B cell (primary cell): ENCODE data around the gene SPATA20. TPM values are rescaled to one million over a fixed set of nuclear protein-coding genes. Genes with fewer than 3 reads are reported as not detected.

ENCODE experiments used
- ATAC-seq: fragments of 200-7000 bp; cut with Tn5 transposase; one replicate; pipeline ENCODE4 v1.10.0; 2021; ENCODE audit warnings: low read depth, mild to moderate bottlenecking, moderate number of reproducible peaks, moderate library complexity
- CTCF ChIA-PET: fragments of 350-600 bp; sonication (Branson Sonifier 250); formaldehyde crosslinking; loops from one replicate; lab custom pipeline; 2021; ENCODE audit warnings: antibody characterized with exemption, inconsistent platforms; lab: Charles Lee
- POLR2A ChIA-PET: fragments of 350-600 bp; sonication (Branson Sonifier 250); formaldehyde crosslinking; loops from one replicate; lab custom pipeline; 2021; ENCODE audit warnings: antibody characterized with exemption; lab: Charles Lee
- DNase-seq: peaks from one replicate; pipeline ENCODE4 v3.0.0; 2013
- H2AFZ ChIP-seq: 2 replicates; pipeline ENCODE4 v1.6.1; 2012; ENCODE audit warnings: mild to moderate bottlenecking, low read depth, low read length; ENCODE audit not compliant: insufficient read depth, poor library complexity, severe bottlenecking
- H3K27ac ChIP-seq, 2 donors: 1 replicate in 1 of 2; 2 replicates in 1 of 2; pipeline ENCODE4 v1.5.1; 2012 to 2013; ENCODE audit warnings: low read length in 2 of 2, mild to moderate bottlenecking in 2 of 2, moderate library complexity in 1 of 2
- H3K27me3 ChIP-seq, 4 experiments: fragments of 200-600 bp in 1 of 4; sonication (generic) in 1 of 4; replicated peaks in 1 of 4; 1 replicate in 2 of 4; 2 replicates in 2 of 4; pipeline versions ENCODE4 v1.6.1 to v1.7.0; 2013 to 2016; ENCODE audit warnings: low read length in 3 of 4, mild to moderate bottlenecking in 2 of 4, mixed read lengths in 1 of 4, moderate library complexity in 1 of 4; ENCODE audit not compliant: insufficient read depth in 4 of 4, control insufficient read depth in 3 of 4; ENCODE audit errors: control extremely low read depth in 1 of 4
- H3K36me3 ChIP-seq, 2 experiments: replicated peaks in 1 of 2; 1 replicate in 1 of 2; 2 replicates in 1 of 2; pipeline versions ENCODE4 v1.6.1 to v1.7.1; 2013; ENCODE audit warnings: low read length in 1 of 2; ENCODE audit not compliant: insufficient read depth in 2 of 2, control insufficient read depth in 1 of 2; ENCODE audit errors: control extremely low read depth in 1 of 2, extremely low read depth in 1 of 2
- H3K4me1 ChIP-seq, 2 donors: fragments of 200-600 bp in 1 of 2; sonication (generic) in 1 of 2; 1 replicate in 1 of 2; 2 replicates in 1 of 2; pipeline versions ENCODE4 v1.5.1 to v1.6.1; 2013 to 2017; ENCODE audit warnings: low read length in 2 of 2; ENCODE audit not compliant: control insufficient read depth in 2 of 2, insufficient read depth in 2 of 2
- H3K4me2 ChIP-seq: replicated peaks from 2 replicates; pipeline ENCODE3; 2012; ENCODE audit warnings: mild to moderate bottlenecking, low read depth, low read length; ENCODE audit not compliant: poor library complexity, severe bottlenecking
- H3K4me3 ChIP-seq, 5 experiments: fragments of 200-600 bp in 1 of 5; sonication (generic) in 1 of 5; 1 replicate in 3 of 5; 2 replicates in 2 of 5; pipeline versions ENCODE4 v1.5.1 to v1.7.0; 2011 to 2016; ENCODE audit warnings: low read length in 4 of 5, mild to moderate bottlenecking in 4 of 5, low read depth in 2 of 5, control low read depth in 1 of 5, moderate library complexity in 1 of 5; ENCODE audit not compliant: insufficient read depth in 1 of 5; ENCODE audit errors: control extremely low read depth in 1 of 5, extremely low read depth in 1 of 5
- H3K79me2 ChIP-seq: fragments of 200-600 bp; sonication (generic); one replicate; pipeline ENCODE4 v1.6.0; 2016; ENCODE audit warnings: low read length; ENCODE audit not compliant: control insufficient read depth, insufficient read depth
- H3K9ac ChIP-seq: fragments of 200-600 bp; sonication (generic); 2 replicates; pipeline ENCODE4 v1.6.1; 2017; ENCODE audit warnings: mild to moderate bottlenecking, low read length, moderate library complexity
- H3K9me3 ChIP-seq, 3 donors: one replicate each; pipeline versions ENCODE4 v1.6.1 to v1.7.1; 2013; ENCODE audit warnings: low read length in 2 of 3; ENCODE audit not compliant: control insufficient read depth in 2 of 3, insufficient read depth in 1 of 3; ENCODE audit errors: control extremely low read depth in 1 of 3
- H4K20me1 ChIP-seq: 2 replicates; pipeline ENCODE4 v1.6.0; 2012; ENCODE audit warnings: mild to moderate bottlenecking, low read length; ENCODE audit not compliant: insufficient read depth, control insufficient read depth, poor library complexity, severe bottlenecking
- H3K27ac Mint-ChIP-seq: one replicate; pipeline ENCODE4 v1.8.0; 2021; ENCODE audit warnings: mixed read lengths
- H3K27me3 Mint-ChIP-seq: one replicate; pipeline ENCODE4 v1.8.0; 2021; ENCODE audit warnings: mixed read lengths
- H3K4me1 Mint-ChIP-seq: one replicate; pipeline ENCODE4 v1.8.0; 2021; ENCODE audit warnings: mixed read lengths
- H3K4me3 Mint-ChIP-seq: one replicate; pipeline ENCODE4 v1.8.0; 2021; ENCODE audit warnings: mixed read lengths
- H3K9me3 Mint-ChIP-seq: one replicate; pipeline ENCODE4 v1.8.0; 2022; ENCODE audit warnings: mixed read lengths; ENCODE audit not compliant: insufficient read depth
- CTCF ChIP-seq: fragments of 200-600 bp; IDR thresholded peaks from one replicate; pipeline ENCODE4 v1.8.0; 2022; ENCODE audit warnings: antibody characterized with exemption, mild to moderate bottlenecking
- EZH2 ChIP-seq: IDR thresholded peaks from 2 replicates; pipeline ENCODE4 v1.6.1; 2012; ENCODE audit warnings: borderline replicate concordance, low read depth, mild to moderate bottlenecking, moderate library complexity, low read length; ENCODE audit not compliant: insufficient read depth, poor library complexity, severe bottlenecking
- WGBS: methylation state at CpG from one replicate; pipeline ENCODE4 v1.1.5; 2013; ENCODE audit warnings: missing lambda C conversion rate; ENCODE audit not compliant: insufficient coverage; 5-methylcytosine and 5-hydroxymethylcytosine counted together
- intact Hi-C: fragments of 100-400 bp; cut with micrococcal nuclease; formaldehyde crosslinking; loops from one replicate; pipeline ENCODE4 v1.10.0; 2022
- polyA plus RNA-seq: library from polyadenylated mRNA; depleted of rRNA; stranded (reverse); fragments of >200 nt; gene quantifications from 2 replicates; pipeline ENCODE4 v1.2.3, GENCODE V29; 2012
- total RNA-seq, 2 donors: library from RNA; stranded (reverse); fragments of 120-200 nt in 1 of 2; gene quantifications; 1 replicate in 1 of 2; 2 replicates in 1 of 2; pipeline versions ENCODE4 v1.2.3 to v1.2.4, GENCODE V29; 2013 to 2022

Gene SPATA20
- total and polyA plus RNA-seq, 2 donors (not counting 1 experiment from before 2014, with no cell fraction given): 61.7 to 68.5 TPM

GRCh38 chr17:50590946-50591737 is 44.2 kb downstream of the SPATA20 start:
- ChIA-PET POLR2A (no interaction called here), CTCF (no interaction called here)
- Histone ChIP-seq H2AFZ (no peak overlapping the region), H3K4me1 (no peaks in the 10 kb centered on the region), H3K9ac (no peak overlapping the region), H3K36me3 (no peaks in the 10 kb centered on the region), H3K27ac (no peak overlapping the region), H3K9me3 (peaks cover 0 to 3% (median 0%) of the 10 kb centered on the region in 3 donors), H3K79me2 (no peaks in the 10 kb centered on the region), H3K27me3 (peaks cover 0 to 3% (median 0%) of the 10 kb centered on the region in 4 experiments), H3K4me3 (no peak overlapping the region), H3K4me2 (no peak overlapping the region), H4K20me1 (no peaks in the 10 kb centered on the region)
- intact Hi-C loops: no loop called here
- TF ChIP-seq EZH2 (no peak), CTCF (no peak)
- no peaks in the 10 kb centered on the region for H3K9me3 Mint-ChIP-seq
- no peak overlapping the region for H3K27ac Mint-ChIP-seq
- 94% methylated on average over 22 of the region's 24 CpGs for WGBS
- H3K4me3 Mint-ChIP-seq: no peak overlapping the region
- H3K4me1 Mint-ChIP-seq: no peaks in the 10 kb centered on the region
- no peak for ATAC-seq
- no peak for DNase-seq
- H3K27me3 Mint-ChIP-seq: peaks cover 16% of the 10 kb centered on the region

GRCh38 chr17:50593321-50593720 is 46.3 kb downstream of the SPATA20 start:
- ATAC-seq: no peak

More at GRCh38 chr17:50593321-50593720, 46.3 kb downstream of the SPATA20 start:
- no peak overlapping the region for H2AFZ ChIP-seq
- no peak overlapping the region for H3K4me2 ChIP-seq
- no peaks in the 10 kb centered on the region for H3K4me1 ChIP-seq
- peaks cover 13% of the 10 kb centered on the region for H3K27me3 Mint-ChIP-seq
- H3K79me2 ChIP-seq: no peaks in the 10 kb centered on the region
- H3K9me3 Mint-ChIP-seq: no peaks in the 10 kb centered on the region
- H3K9ac ChIP-seq: no peak overlapping the region
- TF ChIP-seq CTCF: no peak
- TF ChIP-seq EZH2: no peak
- peaks cover 0 to 3% (median 0%) of the 10 kb centered on the region in 3 donors for H3K9me3 ChIP-seq
- intact Hi-C loops: no loop called here
- no peak overlapping the region for H3K27ac ChIP-seq
- WGBS: 82% methylated on average over 9 of the region's 10 CpGs
- ChIA-PET POLR2A (no interaction called here), CTCF (no interaction called here)
- no peaks in the 10 kb centered on the region for H3K36me3 ChIP-seq
- H3K27ac Mint-ChIP-seq: no peak overlapping the region
- no peak overlapping the region for H3K4me3 ChIP-seq
- H3K27me3 ChIP-seq: peaks cover 0 to 4% (median 0%) of the 10 kb centered on the region in 4 experiments
- no peak overlapping the region for H3K4me3 Mint-ChIP-seq
- no peaks in the 10 kb centered on the region for H4K20me1 ChIP-seq
- no peaks in the 10 kb centered on the region for H3K4me1 Mint-ChIP-seq
- DNase-seq: no peak
